RWPE1 (cell line): ENCODE results near the gene CDIP1.

Experiments
- CTCF ChIA-PET: fragments of 350-600 bp; sonication (Branson Sonifier 250); formaldehyde crosslinking; extraction: SDS; loops from one replicate; lab custom pipeline; 2021; lab: Yijun Ruan, JAX
- POLR2A ChIA-PET: fragments of 400-600 bp; formaldehyde crosslinking; extraction: SDS; loops from one replicate; lab custom pipeline; 2020; ENCODE audit warnings: antibody characterized with exemption; ENCODE audit not compliant: low non-redundant PET; lab: Yijun Ruan, JAX
- DNase-seq: peaks from one replicate; pipeline ENCODE4 v3.0.0; 2012; ENCODE audit warnings: low spot score
- H3K27ac ChIP-seq: fragments of 450-650 bp; 2 replicates; pipeline ENCODE4 v1.5.1; 2017
- TF ChIP-seq, protein P1 (sequence below): fragments of 450-650 bp; conservative IDR thresholded peaks from 2 replicates; pipeline ENCODE4 v1.5.1; 2017; ENCODE audit warnings: low read depth, mild to moderate bottlenecking

CDIP1 gene

DNA sequence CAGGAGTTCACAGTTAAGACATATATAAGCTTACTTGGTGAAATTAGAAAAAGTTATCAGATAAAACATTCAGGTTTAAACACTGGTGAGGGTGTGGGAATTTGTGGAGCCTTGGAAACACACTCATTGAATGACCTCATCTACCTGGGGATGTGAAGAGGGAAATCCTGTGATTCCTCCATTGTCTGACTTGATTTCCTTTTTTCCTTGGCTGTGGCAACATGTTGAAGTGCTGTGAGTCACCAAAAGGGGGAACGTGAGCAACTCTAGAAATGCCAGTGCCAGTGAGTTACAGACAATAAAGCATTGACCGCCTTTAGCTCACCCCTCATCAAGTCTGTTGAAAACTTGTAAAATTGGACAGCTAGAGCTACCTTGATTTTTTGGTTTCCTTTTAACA is 60.6 kb downstream of the CDIP1 start:
- peak; percentile 74 for DNase-seq
- ChIA-PET POLR2A (no interaction called here), CTCF (interaction anchor here (0.5 to 0.8 kb wide), 4 partner anchors 14 to 500 kb away, joined by 3 to 6 read pairs (median 4); no protein-coding TSS in a partner anchor)
- H3K27ac ChIP-seq: peak overlapping the region; percentile 86
- TF ChIP-seq, protein P1, sequence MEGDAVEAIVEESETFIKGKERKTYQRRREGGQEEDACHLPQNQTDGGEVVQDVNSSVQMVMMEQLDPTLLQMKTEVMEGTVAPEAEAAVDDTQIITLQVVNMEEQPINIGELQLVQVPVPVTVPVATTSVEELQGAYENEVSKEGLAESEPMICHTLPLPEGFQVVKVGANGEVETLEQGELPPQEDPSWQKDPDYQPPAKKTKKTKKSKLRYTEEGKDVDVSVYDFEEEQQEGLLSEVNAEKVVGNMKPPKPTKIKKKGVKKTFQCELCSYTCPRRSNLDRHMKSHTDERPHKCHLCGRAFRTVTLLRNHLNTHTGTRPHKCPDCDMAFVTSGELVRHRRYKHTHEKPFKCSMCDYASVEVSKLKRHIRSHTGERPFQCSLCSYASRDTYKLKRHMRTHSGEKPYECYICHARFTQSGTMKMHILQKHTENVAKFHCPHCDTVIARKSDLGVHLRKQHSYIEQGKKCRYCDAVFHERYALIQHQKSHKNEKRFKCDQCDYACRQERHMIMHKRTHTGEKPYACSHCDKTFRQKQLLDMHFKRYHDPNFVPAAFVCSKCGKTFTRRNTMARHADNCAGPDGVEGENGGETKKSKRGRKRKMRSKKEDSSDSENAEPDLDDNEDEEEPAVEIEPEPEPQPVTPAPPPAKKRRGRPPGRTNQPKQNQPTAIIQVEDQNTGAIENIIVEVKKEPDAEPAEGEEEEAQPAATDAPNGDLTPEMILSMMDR: no peak

GRCh38 chr16:4475880-4476788 is 62.4 kb downstream of the CDIP1 start, which contains the start of gene HMOX2:
Gene HMOX2, plus strand, starts transcription at chr16:4476398. Its CDS starts 29,127 bp downstream, at chr16:4505525.
- CTCF ChIA-PET: interaction anchor here (0.6 to 1.5 kb wide), 6 partner anchors 11 to 646 kb away, joined by 3 to 11 read pairs (median 4); no protein-coding TSS in a partner anchor
- POLR2A ChIA-PET: interaction anchor here (0.6 kb wide), 2 partner anchors 11 to 12 kb away, joined by 3 read pairs; no protein-coding TSS in a partner anchor
- DNase-seq: peak; percentile 89
- H3K27ac ChIP-seq: peak within 1 kb of the TSS; percentile 86
- TF ChIP-seq, protein P1: peak; percentile 87

GRCh38 chr16:4474192-4474961 is 64.2 kb downstream of the CDIP1 start, which contains the start of gene NMRAL1:
Gene NMRAL1, minus strand, starts transcription at chr16:4474625. Its CDS starts 493 bp downstream, at chr16:4474132.
- H3K27ac ChIP-seq: peak within 1 kb of the TSS; percentile 86
- TF ChIP-seq, protein P1: no peak
- ChIA-PET CTCF (interaction anchor here (0.6 to 0.7 kb wide), 2 partner anchors 9 to 147 kb away, joined by 3 to 4 read pairs; no protein-coding TSS in a partner anchor), POLR2A (interaction anchor here (1.0 kb wide), 1 partner anchor 10 kb away, joined by 3 read pairs; no protein-coding TSS in a partner anchor)
- DNase-seq: peak; percentile 89

GRCh38 chr16:4472880-4473279 is 65.7 kb downstream of the CDIP1 start:
- TF ChIP-seq, protein P1: no peak
- no peak overlapping the region; the same call in 1 of the 2 replicates for H3K27ac ChIP-seq
- DNase-seq: no peak
- ChIA-PET CTCF (no interaction called here), POLR2A (interaction anchor here (1.3 kb wide), 1 partner anchor 9 kb away, joined by 3 read pairs; no protein-coding TSS in a partner anchor)

GRCh38 chr16:4471869-4472268 is 66.7 kb downstream of the CDIP1 start:
- peak overlapping the region; percentile 30 for H3K27ac ChIP-seq
- CTCF ChIA-PET: interaction anchor here (0.6 kb wide), 2 partner anchors 21 to 43 kb away, joined by 3 to 4 read pairs; no protein-coding TSS in a partner anchor
- no peak for DNase-seq
- POLR2A ChIA-PET: interaction anchor here (1.3 kb wide), 1 partner anchor 8 kb away, joined by 3 read pairs; no protein-coding TSS in a partner anchor
- TF ChIP-seq, protein P1: no peak
